Activated T-cell treated with anti-CD3 and anti-CD28 coated beads for 1 hour (primary cell): Measurements from ENCODE around the gene UBE2E1.

ENCODE experiments used
- DNase-seq: peaks from one replicate; pipeline ENCODE4 v3.0.0-alpha.2; 2020; ENCODE audit warnings: low read depth

Gene UBE2E1

DNA sequence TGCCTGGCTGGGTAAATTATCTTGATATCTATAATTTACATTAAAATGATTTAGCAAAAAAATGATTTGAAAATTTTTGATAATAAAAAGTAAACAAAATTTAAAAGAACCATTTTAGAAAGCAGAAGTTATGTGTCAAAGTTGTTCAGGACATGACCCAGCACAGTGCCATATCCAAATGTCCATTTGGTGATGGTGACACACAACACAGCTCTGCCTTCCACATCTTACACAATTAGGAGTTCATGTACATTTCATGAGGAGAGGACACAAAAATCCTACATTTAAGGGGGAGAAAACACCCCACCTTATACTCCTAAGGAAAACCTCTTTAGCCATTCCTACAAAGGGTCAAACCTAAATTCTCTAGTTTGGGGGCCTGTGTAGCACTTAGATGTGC lies 10.7 kb upstream of the UBE2E1 start:
- DNase-seq = no peak

DNA sequence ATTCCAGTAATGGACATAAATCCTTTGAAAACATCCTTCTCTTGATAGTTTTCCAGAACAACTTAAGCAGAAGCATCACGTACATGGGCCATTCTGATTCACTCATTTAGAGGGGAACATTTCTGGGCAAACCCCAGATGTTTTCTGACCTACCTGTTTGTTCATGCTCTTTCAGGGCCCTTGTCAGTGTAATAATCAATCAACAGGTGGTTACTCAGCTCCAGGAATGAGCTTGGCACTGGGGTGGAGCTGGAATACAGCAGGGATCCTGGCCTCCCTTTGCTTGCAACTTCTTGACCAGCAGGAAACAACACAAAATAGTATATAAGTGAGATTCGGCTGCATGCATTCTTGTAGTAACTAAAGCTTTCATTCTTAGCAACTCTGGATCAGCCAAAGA lies 9.2 kb upstream of the UBE2E1 start:
- DNase-seq = no peak

GRCh38 chr3:23797491-23797890 lies 8.3 kb upstream of the UBE2E1 start:
- no peak for DNase-seq

DNA sequence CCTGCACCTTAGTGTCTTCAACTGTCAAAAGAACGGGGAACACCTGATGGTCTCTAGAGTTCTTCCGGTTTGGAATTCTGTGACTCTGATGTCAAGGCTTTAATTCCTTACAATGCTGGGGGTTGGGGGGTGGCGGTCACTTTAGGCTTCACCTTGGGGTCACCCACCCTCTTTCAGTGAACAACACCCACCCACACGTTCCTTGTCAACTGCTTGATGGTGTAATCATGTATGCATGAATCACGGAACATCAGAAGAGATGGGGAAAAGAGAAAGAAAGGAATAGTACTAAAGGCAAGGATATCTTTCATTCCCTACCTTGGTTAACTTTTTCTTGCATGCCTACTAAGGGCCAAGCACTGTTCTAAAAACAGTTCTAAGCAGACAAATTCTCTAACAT lies 7.3 kb upstream of the UBE2E1 start:
- no peak for DNase-seq

DNA sequence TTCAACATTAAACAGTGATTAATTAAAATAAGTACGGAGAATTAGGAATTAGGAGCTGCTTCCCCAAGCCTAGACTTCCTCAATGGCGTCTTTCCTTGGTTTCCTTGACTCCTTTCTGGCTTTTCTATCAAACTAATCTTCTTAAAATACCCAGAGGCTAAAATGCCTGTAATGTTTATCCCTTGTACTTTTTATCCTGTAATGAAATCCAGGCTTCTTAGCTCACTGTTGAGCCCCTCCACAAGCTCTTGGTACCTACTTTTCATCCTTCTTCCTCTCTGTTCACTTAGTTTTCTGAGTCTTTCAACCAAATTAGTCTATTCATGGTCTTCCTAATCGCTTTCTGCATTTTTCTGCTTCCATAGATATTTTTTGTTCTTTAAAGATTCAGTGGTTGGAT lies 6.9 kb upstream of the UBE2E1 start:
- no peak for DNase-seq

DNA sequence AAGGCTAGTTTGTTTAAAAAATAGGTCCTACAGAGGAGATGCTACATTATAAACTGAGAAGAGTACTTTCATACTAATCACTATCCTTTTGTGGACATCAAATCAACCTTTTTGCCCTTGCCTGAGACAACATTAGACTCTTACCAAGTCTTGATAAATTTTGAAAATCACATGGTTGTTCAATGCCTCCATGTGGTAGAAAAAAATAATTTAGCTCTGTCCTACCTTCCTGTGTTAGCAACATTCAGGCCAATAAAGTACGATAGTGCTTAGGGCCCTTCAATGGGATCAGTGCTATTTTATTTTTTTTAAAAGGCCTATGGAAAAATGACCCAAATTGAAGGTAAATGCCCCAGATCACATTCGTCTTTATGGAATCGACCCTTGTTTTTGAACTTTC lies 5.0 kb upstream of the UBE2E1 start:
- DNase-seq = no peak

DNA sequence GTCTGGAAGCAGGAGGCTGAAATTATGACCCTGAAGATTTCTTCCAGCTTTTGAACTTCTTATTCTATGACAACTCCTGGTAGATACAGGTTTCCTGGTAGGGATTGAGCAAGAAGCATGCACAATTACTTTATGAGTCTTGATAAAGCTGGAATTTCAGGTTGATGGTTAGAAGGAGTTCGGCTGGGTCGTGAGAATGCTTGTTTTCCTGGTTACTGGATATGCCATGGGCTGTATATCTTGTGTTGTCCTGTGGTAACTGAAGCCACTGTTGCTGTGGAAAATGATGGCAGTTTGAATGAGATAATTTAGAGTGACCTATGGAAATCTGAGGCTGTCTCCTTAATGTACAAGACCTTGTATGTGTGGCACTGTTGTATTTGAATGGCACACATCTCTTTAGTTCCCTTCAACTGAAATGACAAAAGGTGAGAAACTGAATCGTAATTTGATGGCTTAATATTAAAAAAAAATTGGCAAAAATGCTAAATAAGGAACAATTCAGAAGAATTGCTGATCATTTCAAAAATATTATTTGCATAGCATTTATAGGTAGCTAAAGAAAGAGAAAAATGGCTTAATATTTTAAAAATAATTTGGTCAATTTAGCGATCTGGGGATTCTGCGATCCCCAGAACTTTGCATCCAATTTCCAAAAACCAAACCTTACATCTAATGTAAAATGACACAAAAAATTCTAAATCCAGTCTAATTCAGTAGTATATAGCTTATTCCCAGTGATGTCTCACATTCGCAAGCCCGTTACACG lies 1.1 kb upstream of the UBE2E1 start:
- DNase-seq = no peak

DNA sequence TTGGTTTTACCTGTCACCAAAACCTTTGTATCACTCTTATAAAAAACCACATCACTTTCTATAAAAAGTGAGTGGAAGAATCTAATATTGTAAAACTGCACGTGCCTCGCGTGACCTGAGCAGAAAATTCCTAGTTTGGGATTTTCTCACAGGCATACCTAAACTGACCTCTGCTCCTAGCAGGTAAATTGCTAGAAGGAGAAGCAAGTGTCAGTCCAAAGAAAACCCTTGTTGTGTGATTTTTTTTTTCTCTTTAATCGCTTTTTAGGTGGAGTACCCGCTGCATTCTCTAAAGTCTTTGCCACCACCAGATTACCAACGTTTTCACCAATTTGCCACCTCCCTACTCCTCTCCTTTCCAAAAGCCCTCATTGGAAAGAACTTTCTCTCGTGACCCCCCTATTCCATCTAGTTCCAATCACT lies 534 bp upstream of the UBE2E1 start:
- DNase-seq = no peak

DNA sequence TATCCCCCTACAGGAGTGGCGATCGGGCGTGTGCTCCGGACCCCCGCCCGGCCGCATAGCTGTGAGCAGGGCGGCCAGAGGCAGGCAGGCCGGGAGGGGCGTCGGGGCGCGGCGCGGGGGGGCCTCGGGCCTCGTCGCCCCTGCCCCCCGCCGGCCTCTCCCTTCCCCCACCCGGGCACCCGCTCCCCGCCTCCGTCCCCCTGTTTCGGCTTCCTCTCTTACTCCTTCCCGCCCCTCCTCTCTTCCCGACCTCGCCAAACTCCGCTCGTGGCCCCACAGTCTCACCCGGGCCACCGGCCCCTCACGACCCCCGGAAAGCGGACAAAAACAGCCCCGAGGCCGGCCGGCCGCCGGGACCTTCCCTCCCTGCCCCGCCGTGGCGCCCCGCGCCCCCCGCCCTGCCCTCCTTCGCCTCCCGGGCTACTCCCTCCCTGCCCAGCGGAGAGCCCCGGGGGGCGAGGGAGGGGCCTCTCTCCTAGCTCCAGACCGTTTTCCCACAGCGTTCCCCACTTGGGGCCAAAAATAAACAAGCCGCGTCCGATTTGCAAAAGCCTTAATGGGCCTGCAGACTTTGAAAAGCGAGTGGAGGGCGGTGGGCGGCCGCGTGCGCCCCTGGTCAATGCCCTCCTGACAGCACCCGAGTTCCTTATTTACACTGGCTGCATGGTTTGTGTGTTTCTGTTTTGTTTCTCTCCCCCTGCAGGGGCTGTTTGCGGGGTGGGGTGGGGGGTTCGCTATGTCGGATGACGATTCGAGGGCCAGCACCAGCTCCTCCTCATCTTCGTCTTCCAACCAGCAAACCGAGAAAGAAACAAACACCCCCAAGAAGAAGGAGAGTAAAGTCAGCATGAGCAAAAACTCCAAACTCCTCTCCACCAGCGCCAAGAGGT lies 1.0 kb downstream of the UBE2E1 start:
- no peak for DNase-seq

DNA sequence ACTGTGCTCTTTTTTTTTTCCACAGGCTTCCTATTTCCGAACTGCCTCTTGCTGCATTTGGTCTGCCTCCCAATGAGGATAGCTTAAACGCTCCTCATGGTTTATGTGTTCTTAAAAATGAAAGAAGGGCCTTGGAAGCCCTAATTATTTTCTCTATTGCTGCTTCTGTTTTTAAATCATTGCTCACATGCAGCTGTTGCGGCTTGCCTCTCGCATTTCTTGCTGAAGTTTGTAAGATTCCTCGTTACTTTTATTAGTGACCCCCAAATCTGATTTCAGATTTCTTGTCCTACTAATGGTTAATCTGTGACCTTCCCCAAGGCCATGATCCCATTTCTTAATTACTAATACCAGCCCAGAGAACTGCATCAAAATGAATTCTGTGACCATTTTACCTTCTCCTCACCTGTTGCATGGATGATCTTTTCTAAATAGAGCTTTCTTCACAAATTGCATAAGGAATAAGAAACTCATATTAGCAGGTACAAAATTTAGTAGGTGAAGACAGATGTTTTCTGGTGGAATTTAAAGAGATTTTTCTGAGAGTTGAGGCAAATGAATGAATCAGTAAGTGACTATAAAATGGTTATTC lies 1.8 kb downstream of the UBE2E1 start:
- DNase-seq = no peak

GRCh38 chr3:23808525-23808924 lies 2.8 kb downstream of the UBE2E1 start:
- DNase-seq = no peak

GRCh38 chr3:23809294-23809693 lies 3.5 kb downstream of the UBE2E1 start:
- DNase-seq = no peak

DNA sequence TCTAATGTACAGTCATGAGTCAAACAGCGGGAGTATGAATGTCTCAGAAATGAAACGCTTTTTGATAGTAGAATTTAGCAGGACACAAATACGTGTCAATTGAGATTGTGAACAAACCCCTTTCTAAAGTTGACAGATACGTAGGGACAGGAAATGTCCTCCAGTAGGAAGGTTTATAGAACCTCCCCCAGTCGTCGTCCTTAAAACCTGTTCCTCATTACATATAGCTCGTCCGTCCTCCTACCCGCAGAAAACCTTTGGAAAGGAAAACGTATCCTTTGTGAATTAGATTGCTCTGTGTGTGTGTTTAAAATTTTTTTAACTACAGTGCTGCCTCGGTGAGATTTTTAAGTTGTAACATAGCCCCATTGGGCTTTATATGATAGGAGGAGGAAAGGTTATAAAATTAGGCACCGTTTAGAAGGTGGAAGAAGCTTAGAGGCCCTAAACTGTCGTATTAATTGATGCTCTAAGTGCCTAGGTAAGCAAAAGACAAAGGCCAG lies 4.1 kb downstream of the UBE2E1 start:
- DNase-seq = no peak

DNA sequence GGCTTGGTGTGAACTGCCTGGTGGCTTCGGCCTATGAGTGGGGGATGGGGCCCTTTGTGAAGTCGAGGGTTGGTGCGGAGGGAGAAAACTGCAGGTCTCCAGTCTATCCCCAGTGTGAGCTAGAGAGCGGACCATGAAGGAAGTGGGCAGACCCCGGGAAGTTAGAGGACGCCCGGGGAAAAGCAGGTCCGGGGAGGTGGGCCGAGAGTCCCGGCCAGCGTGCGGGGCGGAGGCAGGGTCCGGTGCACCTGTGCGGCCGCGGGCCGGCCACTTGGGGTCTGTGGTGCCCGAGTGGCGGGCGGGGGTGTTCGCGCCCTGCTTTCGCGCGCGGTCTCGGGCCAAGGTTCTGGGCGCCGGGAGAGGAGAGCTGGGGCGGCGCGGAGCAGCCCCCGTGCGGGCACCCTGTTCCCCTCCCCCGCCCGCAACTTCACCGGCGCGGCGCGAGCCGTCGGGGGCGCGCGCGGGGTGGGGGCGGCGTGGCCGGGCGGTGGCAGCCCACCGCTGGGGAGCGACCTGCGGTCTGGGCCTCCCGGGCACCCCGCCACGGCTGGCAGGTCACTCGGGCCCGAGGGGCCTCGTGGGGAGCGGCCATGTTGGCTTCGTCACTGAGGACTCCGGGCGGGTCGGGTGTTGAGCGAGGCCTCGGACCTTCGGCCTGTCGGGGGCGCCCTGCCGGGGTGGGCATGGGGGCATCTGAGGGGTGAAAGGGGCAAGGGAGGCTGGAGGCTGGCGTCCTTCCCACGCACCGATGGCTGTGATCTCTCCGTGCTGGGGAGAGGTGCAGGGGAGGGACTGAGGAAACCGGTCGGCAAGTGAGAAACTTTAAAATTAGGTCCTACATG lies 4.8 kb downstream of the UBE2E1 start:
- peak; percentile 22 for DNase-seq

DNA sequence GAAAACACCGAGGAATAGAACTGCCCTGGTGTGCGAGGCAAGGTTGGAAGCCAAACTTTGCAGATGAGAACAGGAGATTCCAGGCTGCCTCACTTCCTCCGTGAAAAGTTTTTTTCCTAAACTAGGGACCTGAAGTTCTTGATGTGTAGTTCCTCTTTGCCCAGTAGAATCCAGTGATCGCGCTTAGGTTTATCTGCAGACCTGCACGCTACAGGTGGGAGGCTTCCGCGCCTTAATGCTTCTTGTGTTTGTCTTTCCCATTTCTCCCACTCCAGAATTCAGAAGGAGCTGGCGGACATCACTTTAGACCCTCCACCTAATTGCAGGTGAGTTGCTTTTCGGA lies 5.4 kb downstream of the UBE2E1 start:
- DNase-seq = no peak

GRCh38 chr3:23811919-23812318 lies 6.2 kb downstream of the UBE2E1 start:
- DNase-seq = no peak

- no peak for DNase-seq
Observed at GRCh38 chr3:23815879-23816278, 10.1 kb downstream of the UBE2E1 start.

DNA sequence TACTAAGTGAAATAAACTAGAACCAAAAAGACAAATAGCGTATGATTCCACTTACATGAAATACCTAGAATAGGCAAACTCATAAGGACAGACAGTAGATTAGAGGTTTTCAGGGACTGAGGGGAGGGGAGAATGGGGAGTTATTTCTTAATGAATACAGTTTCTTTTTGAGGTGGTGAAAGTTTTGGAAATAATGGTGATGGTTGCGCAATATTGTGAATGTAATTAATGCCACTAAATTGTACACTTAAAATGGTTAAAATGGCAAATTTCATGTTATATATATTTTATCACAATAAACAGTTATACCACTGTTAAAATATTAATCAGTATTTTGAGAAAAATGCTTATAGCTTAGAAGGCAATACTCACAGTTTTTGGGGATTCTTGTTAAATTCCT lies 11.0 kb downstream of the UBE2E1 start:
- no peak for DNase-seq

GRCh38 chr3:23817508-23818223 lies 11.9 kb downstream of the UBE2E1 start:
- no peak for DNase-seq

DNA sequence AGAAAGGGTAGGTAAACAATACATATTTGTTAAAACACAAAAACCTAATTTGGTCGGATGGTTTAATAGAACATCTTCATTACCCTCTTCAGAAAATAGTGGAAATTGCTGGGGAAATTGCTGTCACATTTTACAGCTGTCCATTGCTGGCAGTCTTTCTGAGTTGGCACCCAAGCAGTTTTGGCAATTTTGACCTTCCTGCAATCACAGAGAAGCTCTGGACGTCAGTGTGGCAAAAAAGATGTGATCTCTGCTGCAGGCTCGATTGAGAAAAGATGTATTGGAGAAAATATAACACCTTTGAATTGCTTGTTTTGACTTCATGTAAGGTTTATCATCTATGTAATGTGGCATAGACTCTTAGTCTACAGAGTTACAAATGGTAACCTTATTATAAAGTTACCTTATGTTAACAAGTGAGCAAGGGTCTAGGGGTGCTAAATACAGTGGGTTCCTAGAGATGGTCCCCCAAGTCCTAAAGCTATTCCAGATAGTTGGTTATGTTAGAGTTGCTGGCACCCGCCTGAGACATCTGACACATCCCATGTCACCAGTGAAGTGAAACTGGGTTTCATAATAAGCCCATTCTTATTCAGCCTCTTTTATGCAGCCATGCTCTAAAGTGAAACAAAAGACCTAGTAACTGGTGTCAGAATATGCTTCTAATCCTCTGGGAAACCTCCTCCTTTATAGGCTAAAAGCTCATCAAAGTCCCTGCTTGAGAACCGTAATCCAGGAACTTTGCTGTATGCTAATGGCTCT lies 14.0 kb downstream of the UBE2E1 start:
- no peak for DNase-seq

GRCh38 chr3:23820888-23821287 lies 15.1 kb downstream of the UBE2E1 start:
- no peak for DNase-seq
